Activated CD4-positive, CD25-positive, alpha-beta regulatory T cell (primary cell): ENCODE measurements around the gene CRAT.
"Not testable (repeated sequence)": the region's sequence is repeated elsewhere in the genome, so short reads cannot be mapped to it uniquely, and the experiment has no call there.

ENCODE experiments used
- DNase-seq, 4 experiments: peaks; one replicate each; lab custom pipeline; 2025; lab: John Stamatoyannopoulos, UW

The CRAT gene

DNA sequence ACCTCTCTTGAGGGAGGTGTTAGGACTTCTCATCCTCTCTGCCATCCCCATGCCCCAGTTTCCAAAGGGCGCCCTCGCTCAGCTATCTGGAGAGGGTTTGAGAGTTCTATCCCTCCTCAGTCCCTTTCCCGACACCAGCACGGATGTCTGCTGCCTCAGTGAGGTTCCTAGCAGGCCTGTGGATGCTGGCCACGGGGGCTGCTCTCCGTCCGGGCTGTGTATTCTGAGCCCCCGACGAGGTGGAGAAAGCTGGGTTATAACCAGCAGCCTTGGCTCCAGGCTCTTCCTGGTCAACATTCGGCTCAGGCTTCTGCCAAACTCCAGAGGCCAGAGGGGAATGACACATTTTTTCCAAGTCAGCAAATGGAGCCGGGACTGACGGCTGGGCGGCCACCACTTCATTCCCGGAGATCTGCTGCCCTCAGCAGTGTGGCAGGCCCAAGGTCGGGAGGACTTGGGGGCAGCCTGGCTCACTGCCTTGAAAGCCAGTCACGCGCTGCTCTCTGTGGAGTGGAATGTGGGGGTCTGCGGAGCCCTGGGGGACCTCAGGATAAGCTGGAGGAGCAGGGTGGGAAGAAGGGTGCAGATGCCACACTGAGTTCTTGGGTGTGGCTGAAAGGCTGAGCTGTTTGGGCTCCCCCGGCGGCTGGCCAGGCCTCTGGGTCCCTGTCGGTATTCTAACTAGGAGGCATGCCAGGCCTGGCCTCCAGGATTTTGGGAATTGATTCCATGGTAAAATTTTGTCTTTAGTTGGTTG, 28.1 kb upstream of the CRAT start:
- no peak for DNase-seq

DNA sequence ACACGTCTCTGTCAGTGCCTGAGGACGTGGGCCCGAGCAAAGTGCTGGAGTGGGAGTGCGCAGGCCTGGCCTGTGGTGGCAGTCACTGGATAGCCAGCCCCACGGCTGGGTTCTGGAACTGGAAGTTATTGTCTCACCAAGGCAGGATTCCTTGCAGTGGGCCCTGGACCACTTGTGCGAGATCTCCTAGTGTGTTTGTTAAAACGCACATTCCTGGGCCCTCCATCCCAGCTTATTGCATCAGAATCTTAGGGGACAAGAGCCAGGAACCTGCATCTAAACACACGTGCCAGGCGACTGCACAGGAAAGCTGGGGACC, 27.5 kb upstream of the CRAT start:
- DNase-seq: no peak

DNA sequence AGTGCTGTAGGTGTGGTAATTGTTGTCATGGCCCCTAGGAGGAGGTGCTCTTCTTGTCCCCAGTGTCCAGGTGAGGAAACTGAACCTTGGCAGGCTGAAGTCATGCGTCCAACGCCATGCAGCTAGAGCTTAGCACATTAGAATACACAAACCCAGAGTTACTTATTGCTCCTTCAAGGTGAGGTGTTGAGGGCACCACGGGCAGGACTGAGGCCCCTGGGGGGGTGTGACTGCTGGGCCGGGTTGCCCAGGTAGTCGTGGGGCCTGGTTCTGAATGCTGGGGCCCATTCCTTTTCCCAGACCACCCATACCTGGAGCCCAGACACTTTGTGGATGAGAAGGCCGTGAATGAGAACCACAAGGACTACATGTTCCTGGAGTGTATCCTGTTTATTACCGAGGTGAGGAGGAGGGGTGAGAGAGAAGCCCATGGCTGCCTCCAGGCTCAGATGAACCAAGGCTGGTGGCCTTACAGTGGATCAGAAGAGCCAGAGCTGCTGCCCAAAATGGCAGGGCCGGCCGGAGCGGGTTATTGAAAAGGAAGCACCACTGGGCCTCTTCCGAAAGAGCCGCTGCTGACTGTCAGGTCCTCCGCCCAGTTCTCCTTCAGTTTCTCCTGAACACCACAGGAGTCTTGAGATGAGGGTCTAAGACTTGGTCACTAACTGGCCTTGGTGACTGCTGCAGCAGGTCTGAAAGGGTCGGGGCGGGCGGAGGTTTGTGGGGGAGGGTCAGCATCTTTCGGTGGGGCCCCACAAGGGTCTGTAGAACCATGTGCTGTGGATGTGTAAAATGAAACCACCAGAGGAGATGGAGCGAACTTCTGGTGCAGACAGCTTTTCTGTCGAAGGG, 26.9 kb upstream of the CRAT start:
- no peak for DNase-seq

DNA sequence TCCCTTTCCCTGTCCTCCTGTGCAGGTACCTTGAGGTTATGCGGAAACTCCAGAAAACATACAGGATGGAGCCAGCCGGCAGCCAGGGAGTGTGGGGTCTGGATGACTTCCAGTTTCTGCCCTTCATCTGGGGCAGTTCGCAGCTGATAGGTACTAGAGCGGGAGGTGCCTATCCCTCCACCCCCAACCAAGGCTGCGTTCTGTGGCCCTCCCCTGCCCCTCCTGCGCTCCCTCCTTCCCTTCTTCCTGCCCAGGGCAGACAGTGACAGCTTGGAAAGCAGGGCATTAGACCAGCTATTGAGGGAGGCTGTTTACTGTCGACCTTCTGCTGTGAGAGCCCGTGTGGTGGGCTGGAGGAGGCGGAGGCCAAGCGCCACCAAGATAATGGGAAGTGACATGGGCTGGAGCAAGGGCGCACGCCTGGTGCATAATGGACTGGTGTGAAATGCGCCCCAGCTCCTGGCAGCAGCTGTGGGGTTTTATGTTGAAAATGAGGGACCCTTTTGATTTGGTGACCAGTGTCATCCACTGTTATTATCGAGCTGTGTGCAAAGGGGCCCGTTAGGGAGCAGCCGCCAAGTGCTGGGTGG, 25.9 kb upstream of the CRAT start:
- no peak for DNase-seq

DNA sequence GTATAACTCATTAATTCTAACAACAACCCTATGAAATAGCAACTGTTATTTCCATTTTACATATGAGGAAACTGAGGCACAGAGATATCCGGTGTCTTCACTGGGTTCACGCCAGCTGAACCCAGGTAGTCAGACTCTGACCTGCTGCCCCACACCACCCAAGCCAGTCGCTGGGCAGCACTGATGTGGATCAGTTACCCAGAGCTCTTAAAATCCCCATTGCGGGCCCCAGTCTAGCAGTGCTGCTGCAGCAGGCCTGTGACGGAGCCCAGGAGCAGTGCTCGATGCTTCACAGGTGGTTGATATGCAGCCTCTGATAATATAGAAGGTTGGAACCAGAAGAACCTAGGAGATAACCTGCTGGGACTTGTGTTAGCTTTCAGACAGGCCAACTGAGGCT, 24.9 kb upstream of the CRAT start:
- DNase-seq: no peak

DNA sequence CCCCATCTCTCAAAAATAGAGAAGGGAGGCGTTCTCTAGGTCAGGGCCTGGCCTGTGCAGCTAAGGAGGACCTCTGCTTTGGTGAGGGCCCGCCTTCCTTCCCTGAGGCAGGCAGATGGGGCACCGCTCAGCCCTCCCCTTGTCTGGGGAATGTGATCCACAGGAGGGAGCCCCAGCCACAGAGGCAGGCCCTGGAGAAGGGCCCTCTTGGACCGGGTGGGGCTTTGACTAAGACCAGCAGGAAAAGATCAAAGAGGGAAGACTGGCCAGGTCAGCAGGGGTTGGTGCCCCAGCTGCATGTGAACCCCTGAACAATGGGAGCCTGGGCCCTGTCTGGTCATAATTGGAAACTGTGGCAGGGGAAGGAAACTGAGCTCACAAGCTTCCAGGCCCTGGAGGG, 22.5 kb upstream of the CRAT start:
- DNase-seq: no peak

DNA sequence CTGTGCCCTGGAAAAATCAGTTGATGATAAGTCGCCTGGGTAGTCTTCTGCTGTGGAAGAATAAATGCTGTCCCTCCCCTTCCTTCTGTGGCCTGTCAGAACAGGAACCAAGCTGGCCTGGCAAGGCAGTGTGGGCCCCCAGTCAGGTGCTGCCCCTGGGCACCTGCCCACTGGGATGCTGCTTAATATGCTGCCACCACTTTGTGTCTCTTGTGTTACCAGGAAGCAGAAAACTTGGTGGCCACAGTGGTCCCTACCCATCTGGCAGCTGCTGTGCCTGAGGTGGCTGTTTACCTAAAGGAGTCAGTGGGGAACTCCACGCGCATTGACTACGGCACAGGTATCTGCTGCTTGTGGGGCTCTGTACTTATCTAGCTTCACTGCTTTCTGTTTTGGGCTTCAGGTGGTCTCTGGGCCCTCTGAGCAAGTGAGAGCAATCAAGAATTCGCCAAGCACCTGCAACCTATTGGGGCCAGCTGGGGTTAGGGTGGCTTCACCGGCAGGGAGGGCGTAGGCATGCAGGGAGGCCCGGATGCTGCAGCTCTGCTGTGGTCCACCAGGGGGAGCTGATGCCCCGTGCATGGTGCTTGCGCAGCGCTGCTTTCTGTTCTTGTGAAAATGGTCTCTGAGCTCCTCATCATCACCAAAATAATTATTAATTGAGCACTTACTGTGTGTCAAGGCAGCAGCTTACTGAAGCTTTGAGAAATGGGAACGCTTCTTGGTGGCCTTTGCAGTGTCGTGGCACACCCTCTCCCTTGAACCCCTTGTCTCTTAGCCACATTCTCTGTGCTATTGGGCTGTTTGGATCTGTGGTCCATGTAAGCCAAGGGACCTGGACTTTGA, 20.9 kb upstream of the CRAT start:
- peak; percentile 68 to 80 (median 75) for DNase-seq

DNA sequence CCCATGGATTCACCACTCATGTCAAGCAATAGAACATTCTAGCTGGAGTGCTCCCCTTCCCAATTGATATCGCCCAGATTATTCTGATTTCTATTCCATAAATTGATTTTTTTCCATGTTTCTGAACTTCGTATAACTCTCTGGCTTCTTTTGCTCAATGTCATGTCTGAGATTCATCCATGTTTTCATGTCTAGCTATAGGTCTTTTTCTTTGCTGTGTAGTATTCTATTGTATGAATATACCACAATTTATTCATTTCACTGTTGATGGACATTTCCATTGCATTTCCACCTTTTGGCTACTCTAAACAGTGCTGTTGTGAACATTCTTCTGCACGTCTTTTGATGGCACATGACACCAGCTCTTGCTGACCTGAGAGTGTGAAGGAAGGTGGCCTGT, 20.2 kb upstream of the CRAT start:
- no peak for DNase-seq

DNA sequence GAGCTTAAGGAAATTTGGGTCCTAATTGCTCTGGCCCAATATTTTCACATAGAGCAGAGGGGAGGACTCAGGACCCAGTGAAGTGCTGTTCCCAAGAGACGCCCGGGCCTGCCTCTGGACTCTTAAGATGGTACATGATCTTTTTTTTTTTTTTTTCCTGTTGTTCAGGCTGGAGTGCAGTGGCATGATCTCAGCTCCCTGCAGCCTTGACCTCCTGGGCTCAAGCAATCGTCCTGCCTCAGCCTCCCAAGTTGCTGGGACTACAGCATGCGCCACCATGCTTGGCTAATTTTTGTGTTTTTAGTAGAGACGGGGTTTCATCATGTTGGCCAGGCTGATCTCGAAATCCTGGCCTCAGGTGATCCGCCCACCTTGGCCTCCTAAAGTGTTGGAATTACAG, 19.7 kb upstream of the CRAT start:
- not testable (repeated sequence) for DNase-seq

DNA sequence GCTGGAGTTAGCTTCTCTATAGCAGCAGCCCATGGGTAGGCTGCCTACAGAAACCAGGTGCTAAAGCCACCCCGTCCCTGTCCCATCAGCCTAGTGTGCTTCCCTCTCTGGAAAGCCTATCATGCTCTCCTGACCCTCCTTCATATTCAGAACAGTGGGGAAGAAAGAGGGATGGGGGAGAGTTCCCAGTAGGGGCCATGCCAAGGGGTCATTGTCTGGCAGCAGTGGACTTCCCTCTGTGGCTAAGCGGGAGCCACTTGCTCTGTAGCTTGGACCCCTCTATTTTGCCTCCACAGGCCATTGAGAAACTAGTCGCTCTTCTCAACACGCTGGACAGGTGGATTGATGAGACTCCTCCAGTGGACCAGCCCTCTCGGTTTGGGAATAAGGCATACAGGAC, 18.1 kb upstream of the CRAT start:
- DNase-seq: no peak

DNA sequence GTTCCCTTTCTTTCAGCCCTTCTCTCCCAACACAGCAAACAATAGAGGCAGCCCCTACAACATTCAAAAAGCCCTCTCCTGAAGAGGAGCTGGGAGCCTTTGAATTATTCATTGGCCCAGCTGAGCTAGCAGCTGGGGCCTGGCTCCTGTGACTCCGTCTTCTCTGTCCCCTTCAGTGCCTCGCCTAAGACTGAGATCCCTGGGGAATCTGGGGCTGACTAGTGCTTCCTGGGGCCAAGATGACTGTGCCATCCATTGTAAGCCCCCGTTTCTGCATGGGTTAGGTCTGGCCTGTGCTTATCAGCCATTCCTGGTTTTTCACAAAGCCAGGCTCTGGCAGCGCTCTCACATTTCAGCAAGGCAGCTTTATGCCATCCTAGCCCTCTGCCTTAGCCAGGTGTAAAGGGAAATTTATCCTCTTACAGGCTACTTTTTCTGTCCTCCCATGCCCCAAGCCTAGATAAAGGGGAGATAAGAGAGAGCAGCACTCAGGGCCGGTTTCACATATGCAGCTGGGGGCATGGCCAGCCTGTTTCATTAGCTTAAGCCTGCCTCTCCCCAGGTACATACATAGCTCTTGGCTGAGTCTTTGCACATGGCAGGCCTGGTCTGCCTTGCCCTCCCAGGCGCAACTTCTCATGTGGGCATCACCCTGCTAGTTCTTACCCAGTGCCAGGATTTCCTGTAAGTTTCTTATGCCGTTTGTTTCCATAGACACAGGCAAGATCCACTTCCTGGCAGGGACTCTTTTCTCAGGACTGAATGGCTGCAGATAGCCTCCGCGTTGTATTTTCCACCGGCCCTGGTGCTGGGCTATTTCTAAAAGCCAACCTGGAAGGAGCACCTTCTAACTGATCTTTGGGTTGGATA, 16.4 kb upstream of the CRAT start:
- no peak for DNase-seq

DNA sequence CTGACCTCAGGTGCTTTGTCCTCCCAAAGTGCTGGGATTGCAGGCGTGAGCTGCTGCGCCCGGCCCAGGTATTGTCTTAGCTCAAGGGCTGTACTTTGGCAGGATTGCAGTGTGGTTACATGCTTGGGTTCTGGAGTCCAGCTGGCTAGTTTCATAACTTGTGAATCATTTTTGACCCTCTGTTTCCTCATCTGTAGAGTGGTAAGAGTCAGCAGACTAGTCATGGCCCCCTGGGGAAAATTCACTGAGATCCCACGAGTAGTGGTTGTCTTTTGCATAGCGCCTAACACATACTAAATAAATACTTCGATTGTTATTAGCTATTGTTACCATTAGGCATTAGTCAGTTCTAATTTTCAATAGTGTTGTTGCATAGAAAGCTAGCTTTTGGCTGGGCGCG, 14.9 kb upstream of the CRAT start:
- DNase-seq: no peak

DNA sequence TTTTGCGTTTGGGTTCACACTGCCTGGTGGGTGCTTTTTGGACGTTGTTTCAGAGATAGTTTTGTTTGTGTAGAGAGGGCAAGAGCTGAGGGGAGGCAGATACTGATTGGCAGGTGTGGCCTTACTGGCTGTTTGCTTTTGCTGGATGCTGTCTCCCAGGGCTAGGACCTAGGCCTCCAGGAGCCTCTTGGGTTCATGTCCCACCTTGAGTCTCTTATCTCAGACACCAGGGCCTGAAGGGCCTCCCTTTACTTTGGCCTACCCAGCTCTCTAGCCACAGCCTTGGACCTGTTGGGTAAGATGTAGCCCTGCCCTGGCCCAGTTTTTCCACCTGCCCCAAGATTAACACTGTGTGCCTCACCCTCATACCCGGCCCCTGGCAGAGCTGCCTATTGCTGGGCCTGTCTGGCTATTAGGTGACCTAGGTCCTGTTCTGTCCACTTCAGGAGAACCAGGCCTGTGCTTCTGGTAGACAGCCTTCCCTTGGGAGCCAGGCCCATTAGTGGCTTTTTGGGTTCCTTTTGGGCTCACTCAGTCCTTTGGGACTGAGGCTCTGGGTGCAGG, 14.0 kb upstream of the CRAT start:
- no peak for DNase-seq

DNA sequence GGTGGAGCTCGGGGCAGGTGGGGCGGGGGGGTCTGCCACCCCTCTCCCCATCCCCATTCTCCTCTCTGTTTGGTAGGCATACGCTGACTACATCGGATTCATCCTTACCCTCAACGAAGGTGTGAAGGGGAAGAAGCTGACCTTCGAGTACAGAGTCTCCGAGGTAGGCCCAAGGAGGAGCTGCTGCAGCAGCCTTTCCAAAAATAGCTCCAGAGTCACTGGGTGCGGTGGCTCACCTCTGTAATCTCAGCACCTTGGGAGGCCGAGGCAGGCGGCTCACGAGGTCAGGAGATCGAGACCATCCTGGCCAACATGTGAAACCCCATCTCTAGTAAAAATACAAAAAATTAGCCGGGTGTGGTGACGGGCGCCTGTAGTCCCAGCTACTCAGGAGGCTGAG, 12.4 kb upstream of the CRAT start:
- not testable (repeated sequence) for DNase-seq

DNA sequence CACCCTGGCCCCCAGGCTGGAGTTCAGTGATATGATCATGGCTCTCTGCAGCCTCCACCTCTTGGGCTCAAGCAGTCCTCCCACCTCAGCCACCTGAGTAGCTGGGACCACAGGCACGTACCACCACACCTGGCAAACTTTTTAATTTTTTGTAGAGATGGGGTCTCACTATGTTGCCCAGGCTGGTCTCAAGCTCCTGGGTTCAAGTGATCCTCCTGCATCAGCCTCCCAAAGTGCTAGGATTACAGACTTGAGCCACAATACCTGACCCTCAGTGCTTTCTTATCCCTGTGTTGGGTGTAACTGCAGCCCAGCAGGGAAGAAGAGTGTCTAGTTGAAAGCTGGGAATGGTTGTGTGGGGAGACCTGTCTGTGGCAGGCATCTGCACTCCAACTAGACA, 11.5 kb upstream of the CRAT start:
- DNase-seq: no peak

DNA sequence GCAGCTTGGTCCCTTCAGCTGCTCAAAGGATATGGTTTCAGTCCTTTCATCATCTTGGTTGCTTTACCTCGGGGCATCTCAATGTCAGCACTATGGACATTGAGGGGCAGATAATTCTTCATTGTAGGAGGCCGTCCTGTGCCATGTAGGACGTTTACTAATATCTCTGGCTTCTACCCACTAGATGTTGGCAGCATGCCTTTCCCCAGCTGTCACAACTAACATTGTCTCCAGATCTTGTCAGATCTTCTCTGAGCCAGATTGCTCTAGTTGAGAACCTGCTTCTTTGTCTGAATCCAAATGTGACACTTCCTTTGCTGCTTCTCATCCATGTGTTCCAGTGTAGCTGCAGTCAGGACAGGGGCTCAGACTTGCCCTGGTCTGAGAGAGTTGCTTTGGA, 10.9 kb upstream of the CRAT start:
- no peak for DNase-seq

DNA sequence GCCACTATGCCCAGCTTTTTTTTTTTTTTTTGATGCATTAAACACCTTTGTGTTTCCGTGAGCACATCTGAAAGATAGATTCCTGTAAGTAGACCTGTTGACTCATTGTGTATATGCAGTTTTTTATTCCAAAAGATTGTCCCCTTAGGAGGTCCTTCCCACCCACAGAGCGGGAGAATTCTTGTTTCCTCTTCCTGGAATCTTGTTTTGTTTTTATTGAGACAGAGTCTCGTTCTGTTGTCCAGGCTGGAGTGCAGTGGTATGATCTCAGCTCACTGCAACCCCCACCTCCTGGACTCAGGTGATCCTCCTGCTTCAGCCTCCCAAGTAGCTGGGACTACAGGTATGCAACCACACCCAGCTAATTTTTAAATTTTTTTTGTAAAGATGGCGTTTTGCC, 8.2 kb upstream of the CRAT start:
- no peak for DNase-seq

DNA sequence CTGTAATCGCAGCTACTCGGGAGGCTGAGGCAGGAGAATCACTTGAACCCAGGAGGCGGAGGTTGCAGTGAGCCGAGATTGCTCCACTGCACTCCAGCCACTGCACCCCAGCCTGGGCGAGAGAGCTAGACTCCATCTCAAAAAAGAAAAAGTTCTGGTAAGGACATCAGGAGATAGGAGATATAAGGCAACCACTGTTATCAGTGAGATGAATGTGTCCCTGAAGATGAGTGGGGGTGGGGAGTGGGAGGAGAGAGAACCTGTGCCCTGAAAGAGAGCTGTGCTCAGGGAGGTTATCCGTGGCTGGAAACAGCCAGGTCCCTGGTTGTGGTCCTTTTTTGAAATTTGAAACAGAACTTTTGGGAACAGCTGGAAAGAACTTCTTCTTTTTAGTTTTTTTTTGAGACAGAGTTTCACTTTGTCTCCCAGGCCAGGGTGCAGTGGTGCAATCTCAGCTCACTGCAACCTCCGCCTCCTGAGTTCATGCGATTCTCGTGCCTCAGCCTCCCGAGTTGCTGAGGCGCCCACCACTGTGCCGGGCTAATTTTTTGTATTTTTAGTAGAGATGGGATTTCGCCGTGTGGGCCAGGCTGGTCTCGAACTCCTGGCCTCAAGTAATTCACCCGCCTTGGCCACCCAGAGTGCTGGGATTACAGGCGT, 3.2 kb upstream of the CRAT start:
- DNase-seq: no peak

DNA sequence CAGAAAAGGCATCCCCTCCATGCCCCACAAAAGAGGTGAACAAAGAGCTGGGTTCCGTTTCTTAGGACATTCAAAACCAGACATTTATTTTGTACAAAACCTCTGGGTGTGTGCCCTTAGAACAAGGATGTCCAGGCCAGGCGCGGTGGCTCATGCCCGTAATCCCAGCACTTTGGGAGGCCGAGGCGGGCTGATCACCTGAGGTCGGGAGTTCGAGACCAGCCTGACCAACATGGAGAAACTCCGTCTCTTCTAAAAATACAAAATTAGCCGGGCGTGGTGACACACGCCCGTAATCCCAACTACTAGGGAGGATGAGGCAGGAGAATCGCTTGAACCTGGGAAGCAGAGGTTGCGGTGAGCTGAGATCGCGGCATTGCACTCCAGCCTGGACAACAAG, 1.9 kb upstream of the CRAT start:
- DNase-seq: not testable (repeated sequence)

DNA sequence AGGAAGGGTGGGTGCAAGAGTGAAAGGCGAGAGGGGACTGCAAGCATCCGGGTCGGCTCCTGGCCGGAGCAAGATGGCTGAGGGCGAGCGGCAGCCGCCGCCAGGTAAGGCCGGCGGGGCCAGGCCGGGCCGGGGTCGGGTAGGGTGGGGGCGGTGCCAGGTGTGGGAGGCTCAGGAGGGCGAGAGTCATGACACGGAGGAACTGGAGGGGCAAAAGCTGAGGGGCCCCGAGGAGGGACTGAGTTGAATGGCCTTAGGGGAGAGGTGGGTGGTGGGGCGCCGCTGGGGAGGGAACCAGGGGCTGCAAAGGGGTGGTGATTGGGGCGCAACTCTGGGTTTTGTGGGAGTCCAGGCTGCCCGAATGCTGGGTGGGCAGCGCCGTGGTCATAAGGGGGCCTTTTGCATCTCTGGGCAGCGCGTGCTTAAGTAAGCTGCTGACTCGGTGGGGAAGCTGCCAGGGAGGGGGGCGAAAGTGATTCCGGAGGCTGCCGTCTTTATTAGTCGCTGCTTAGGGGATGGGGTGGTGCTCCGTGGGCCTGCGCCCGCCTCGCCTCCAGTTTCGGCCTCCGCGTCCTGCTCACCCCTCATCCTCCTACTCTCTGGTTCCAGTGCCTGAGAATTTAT, 1.0 kb upstream of the CRAT start:
- DNase-seq: peak in 1 of 4 experiments; percentile 8
